CD4-positive, alpha-beta T cell treated with Interleukin-2 at 100 ng/mL for 4 hours (primary cell): ENCODE data around the gene GLRX.
A peak's percentile ranks its signal among the peaks of the same experiment; 100 is the strongest.
"Not testable (repeated sequence)": the region's sequence is repeated elsewhere in the genome, so short reads cannot be mapped to it uniquely, and the experiment has no call there.

Experiments used
- DNase-seq: peaks from one replicate; pipeline ENCODE4 v3.0.0-alpha.2; 2020; ENCODE audit warnings: low spot score

Gene GLRX

GRCh38 chr5:95826949-95827891, 4.7 kb upstream of the GLRX start:
- no peak for DNase-seq

GRCh38 chr5:95825495-95825894, 3.0 kb upstream of the GLRX start:
- DNase-seq = no peak

GRCh38 chr5:95824747-95825146, 2.2 kb upstream of the GLRX start:
- no peak for DNase-seq

GRCh38 chr5:95823738-95824609, 1.4 kb upstream of the GLRX start:
- peak; percentile 81 for DNase-seq

- no peak for DNase-seq
Measured at GRCh38 chr5:95823218-95823737, 752 bp upstream of the GLRX start.

GRCh38 chr5:95822043-95822541, 434 bp downstream of the GLRX start:
- DNase-seq = no peak

GRCh38 chr5:95821110-95822021, 1.2 kb downstream of the GLRX start:
- DNase-seq = no peak

- peak; percentile 53 for DNase-seq
Measured at GRCh38 chr5:95818181-95819147, 4.1 kb downstream of the GLRX start.

GRCh38 chr5:95817430-95817829, 5.1 kb downstream of the GLRX start:
- peak; percentile 75 for DNase-seq

- no peak for DNase-seq
Measured at GRCh38 chr5:95816776-95817175, 5.8 kb downstream of the GLRX start.

- DNase-seq = no peak
Measured at GRCh38 chr5:95816341-95816740, 6.2 kb downstream of the GLRX start.

- peak; percentile 62 for DNase-seq
Measured at GRCh38 chr5:95815155-95815729, 7.3 kb downstream of the GLRX start.

- not testable (repeated sequence) for DNase-seq
Measured at GRCh38 chr5:95813035-95813434, 9.5 kb downstream of the GLRX start.

- no peak for DNase-seq
Measured at GRCh38 chr5:95812074-95812471, 10.5 kb downstream of the GLRX start.

GRCh38 chr5:95811461-95812073, 11.0 kb downstream of the GLRX start:
- not testable (repeated sequence) for DNase-seq

GRCh38 chr5:95811126-95811423, 11.5 kb downstream of the GLRX start:
- not testable (repeated sequence) for DNase-seq

- no peak for DNase-seq
Measured at GRCh38 chr5:95810305-95811125, 12.0 kb downstream of the GLRX start.

GRCh38 chr5:95809414-95809960, 13.0 kb downstream of the GLRX start:
- DNase-seq = no peak
